HepG2 (cell line): ENCODE data around the gene PTH1R. TPM values are rescaled to one million over a fixed set of nuclear protein-coding genes. Genes with fewer than 3 reads are reported as not detected.

Experiments used
- ATAC-seq: fragments of 200-7000 bp; cut with Tn5 transposase; 3 replicates; pipeline ENCODE4 v1.9.1; 2020; ENCODE audit warnings: mild to moderate bottlenecking, moderate library complexity
- BruUV-seq: library from RNA; stranded (reverse); fragments of 400-500 nt; replicated peaks from 2 replicates; lab custom pipeline; 2021; lab: Mats Ljungman, UMichigan
- CTCF ChIA-PET: fragments of 300-600 bp; formaldehyde crosslinking; extraction: SDS; loops from one replicate; lab custom pipeline; 2021; ENCODE audit warnings: low total read pairs, inconsistent platforms, low intra/inter-chr PET ratio; lab: Yijun Ruan, JAX
- POLR2A ChIA-PET: fragments of 350-600 bp; sonication (Branson Sonifier 250); formaldehyde crosslinking; loops from one replicate; lab custom pipeline; 2020; ENCODE audit warnings: antibody characterized with exemption, inconsistent platforms; lab: Yijun Ruan, JAX
- DNase-seq: peaks from one replicate; pipeline ENCODE4 v3.0.0-alpha.2; 2015; ENCODE audit warnings: low spot score
- FAIRE-seq: peaks from 3 replicates; lab custom pipeline; 2011; peaks lifted over from hg19 to GRCh38; lab: Jason Lieb, UNC
- H2AFZ ChIP-seq: one replicate; pipeline ENCODE4 v1.6.1; 2011; ENCODE audit warnings: low read length, inconsistent platforms
- H3K27ac ChIP-seq: fragments of 300-600 bp; 3 replicates; pipeline ENCODE4 v1.8.0; 2011; ENCODE audit warnings: mixed run types, mild to moderate bottlenecking, mixed read lengths, low read length, inconsistent platforms; ENCODE audit not compliant: insufficient read depth; ENCODE audit errors: extremely low read length
- H3K27me3 ChIP-seq, 2 experiments: fragments of 200-600 bp in 1 of 2; 2 replicates in 1 of 2; 3 replicates in 1 of 2; pipeline versions ENCODE4 v1.6.0 to v1.8.0; 2011; ENCODE audit warnings: low read length in 2 of 2, mild to moderate bottlenecking in 2 of 2, moderate library complexity in 2 of 2, inconsistent platforms in 1 of 2; ENCODE audit not compliant: insufficient read depth in 2 of 2, control insufficient read depth in 1 of 2
- H3K36me3 ChIP-seq, 2 experiments: fragments of 200-600 bp in 1 of 2; replicated peaks in 1 of 2; 2 replicates in 1 of 2; 3 replicates in 1 of 2; pipeline versions ENCODE4 v1.5.1 to v1.8.0; 2011; ENCODE audit warnings: low read length in 2 of 2, inconsistent platforms in 1 of 2; ENCODE audit not compliant: insufficient read depth in 2 of 2, control insufficient read depth in 1 of 2
- H3K4me1 ChIP-seq: 2 replicates; pipeline ENCODE4 v1.5.1; 2012; ENCODE audit warnings: low read length, inconsistent platforms; ENCODE audit not compliant: insufficient read depth
- H3K4me2 ChIP-seq: 2 replicates; pipeline ENCODE4 v1.6.0; 2011; ENCODE audit warnings: low read depth, low read length, inconsistent platforms
- H3K4me3 ChIP-seq, 3 experiments: fragments of 200-600 bp in 1 of 3; sonication (generic), shearing (Covaris generic) in 1 of 3; replicated peaks in 1 of 3; 2 replicates each; pipeline ENCODE4 v1.5.1; 2011 to 2016; ENCODE audit warnings: low read length in 3 of 3, inconsistent platforms in 2 of 3, low read depth in 2 of 3, mild to moderate bottlenecking in 2 of 3, control low read depth in 1 of 3, mixed read lengths in 1 of 3; ENCODE audit not compliant: insufficient read depth in 1 of 3
- H3K79me2 ChIP-seq: one replicate; pipeline ENCODE4 v1.6.1; 2011; ENCODE audit warnings: low read length, inconsistent platforms; ENCODE audit not compliant: insufficient read depth
- H3K9ac ChIP-seq: 2 replicates; pipeline ENCODE4 v1.6.0; 2011; ENCODE audit warnings: mild to moderate bottlenecking, low read depth, low read length, inconsistent platforms; ENCODE audit not compliant: insufficient read depth
- H3K9me3 ChIP-seq: 2 replicates; pipeline ENCODE4 v1.5.1; 2012; ENCODE audit warnings: mild to moderate bottlenecking, low read length
- H4K20me1 ChIP-seq: 2 replicates; pipeline ENCODE4 v1.6.0; 2011; ENCODE audit warnings: inconsistent platforms, mild to moderate bottlenecking, low read length, moderate library complexity; ENCODE audit not compliant: insufficient read depth
- BCLAF1 ChIP-seq: fragments of 450-650 bp; IDR thresholded peaks from 2 replicates; pipeline ENCODE4 v1.6.1; 2017; ENCODE audit warnings: mild to moderate bottlenecking
- HCFC1 ChIP-seq: fragments of 150-350 bp; IDR thresholded peaks from 2 replicates; pipeline ENCODE4 v1.6.1; 2014; ENCODE audit warnings: low read depth, low read length
- HNF4A ChIP-seq: sonication (generic); formaldehyde crosslinking; IDR thresholded peaks from 2 replicates; pipeline ENCODE4 v1.4.0; 2020; ENCODE audit warnings: missing genetic modification reagents
- JDP2 ChIP-seq: sonication (generic); formaldehyde crosslinking; IDR thresholded peaks from 2 replicates; pipeline ENCODE4 v1.8.1; 2022; ENCODE audit warnings: missing genetic modification reagents, borderline replicate concordance
- RAD21 ChIP-seq: fragments of 450-650 bp; formaldehyde crosslinking; IDR thresholded peaks from 2 replicates; pipeline ENCODE4 v1.5.0; 2020; ENCODE audit warnings: mild to moderate bottlenecking
- STAG1 ChIP-seq: sonication (generic); formaldehyde crosslinking; IDR thresholded peaks from 2 replicates; pipeline ENCODE4 v1.4.0; 2020; ENCODE audit warnings: missing genetic modification reagents
- TAF15 ChIP-seq: fragments of 200-400 bp; formaldehyde crosslinking; IDR thresholded peaks from one replicate; pipeline ENCODE4 v1.6.1; 2018; ENCODE audit warnings: mild to moderate bottlenecking, low read depth, low read length; ENCODE audit not compliant: poor library complexity, severe bottlenecking
- TARDBP ChIP-seq: sonication (generic); formaldehyde crosslinking; IDR thresholded peaks from 2 replicates; pipeline ENCODE4 v1.8.0; 2022; ENCODE audit warnings: mild to moderate bottlenecking, missing genetic modification reagents
- TEAD3 ChIP-seq: optimal IDR thresholded peaks from 2 replicates; pipeline ENCODE3; 2016; ENCODE audit warnings: borderline replicate concordance
- THAP7 ChIP-seq: sonication (generic); formaldehyde crosslinking; IDR thresholded peaks from 2 replicates; pipeline ENCODE4 v1.8.1; 2023; ENCODE audit warnings: mild to moderate bottlenecking, missing genetic modification reagents
- XRCC5 ChIP-seq: fragments of 200-400 bp; formaldehyde crosslinking; optimal IDR thresholded peaks from 2 replicates; pipeline ENCODE3; 2017; ENCODE audit warnings: mild to moderate bottlenecking, low read length
- ZNF136 ChIP-seq: sonication (generic); formaldehyde crosslinking; IDR thresholded peaks from 2 replicates; pipeline ENCODE4 v1.8.1; 2022; ENCODE audit warnings: low read depth, mild to moderate bottlenecking, moderate library complexity, missing genetic modification reagents
- ZNF766 ChIP-seq: sonication (generic); formaldehyde crosslinking; IDR thresholded peaks from 2 replicates; pipeline ENCODE4 v1.5.0; 2020; ENCODE audit warnings: missing genetic modification reagents, borderline replicate concordance
- WGBS: methylation state at CpG from one replicate; pipeline ENCODE4 v1.1.6; 2017; ENCODE audit warnings: low lambda C conversion rate; 5-methylcytosine and 5-hydroxymethylcytosine counted together
- in situ Hi-C: cut with HindIII; loops from 2 replicates; pipeline ENCODE4 v1.10.0; 2017; ENCODE audit warnings: low pct_unique_long_range_greater_than_20kb; ENCODE audit not compliant: extremely low pct_ligation_motif_present
- intact Hi-C: fragments of 100-400 bp; cut with micrococcal nuclease; formaldehyde crosslinking; loops from one replicate; pipeline ENCODE4 v1.10.0; 2022; ENCODE audit not compliant: unreplicated experiment
- polyA plus RNA-seq, 8 experiments: library from polyadenylated mRNA; depleted of rRNA in 3 of 8; stranded (reverse) in 7 of 8; unstranded in 1 of 8; fragments of >200 nt; fragmentation: Illumina TruSeq in 4 of 8; extraction: Trizol in 4 of 8; gene quantifications; 2 replicates each; pipeline versions ENCODE4 v1.2.1 to v1.2.3, GENCODE V29; 2011 to 2016; ENCODE audit warnings: low read depth in 4 of 8, missing spikeins in 1 of 8, mixed read lengths in 1 of 8; ENCODE audit not compliant: insufficient read depth in 1 of 8
- total RNA-seq, 5 experiments: library from RNA; depleted of rRNA; stranded (reverse); fragments of >200 nt; fragmentation: Illumina TruSeq; extraction: Trizol; gene quantifications; 2 replicates each; pipeline ENCODE4 v1.2.3, GENCODE V29; 2016; ENCODE audit warnings: low read depth in 1 of 5
- TF ChIP-seq, protein P1 (sequence below): sonication (generic); formaldehyde crosslinking; IDR thresholded peaks from 2 replicates; pipeline ENCODE4 v1.4.0; 2020; ENCODE audit warnings: missing genetic modification reagents, borderline replicate concordance
- TF ChIP-seq, protein P2 (sequence below): fragments of 450-650 bp; IDR thresholded peaks from 2 replicates; pipeline ENCODE4 v1.6.1; 2016

PTH1R gene
- total and polyA plus RNA-seq, 2 of the 13 experiments (the other 11 are each of a cell fraction or from before 2014, with no cell fraction given), result not detected

GRCh38 chr3:46860017-46860809 lies 17.3 kb upstream of the PTH1R start:
- Histone ChIP-seq H3K9me3 (no peaks in the 10 kb centered on the region), H3K4me2 (no peak overlapping the region), H3K27ac (no peak overlapping the region), H3K27me3 (peaks cover 5 to 17% of the 10 kb centered on the region in 2 experiments; a peak in 3 of 5 replicates), H3K36me3 (no peaks in the 10 kb centered on the region), H2AFZ (no peak overlapping the region), H3K9ac (no peak overlapping the region), H3K4me1 (peaks cover 27% of the 10 kb centered on the region), H3K4me3 (no peak overlapping the region), H3K79me2 (no peaks in the 10 kb centered on the region), H4K20me1 (no peaks in the 10 kb centered on the region)
- no TSS peak for BruUV-seq
- CTCF ChIA-PET, result no interaction called here
- ATAC-seq, result peak; percentile 85
- POLR2A ChIA-PET, result no interaction called here
- DNase-seq, result peak; percentile 44
- WGBS, result 33% methylated on average over 8 of the region's 19 CpGs
- intact Hi-C loops, result loop anchor here (2.0 kb wide), 1 partner anchor 33 kb away; no protein-coding TSS in a partner anchor
- in situ Hi-C loops, result no loop called here
- no peak for FAIRE-seq
- TF ChIP-seq TEAD3 (CRISPR knock-in tag) (no peak), TAF15 (no peak), TARDBP (CRISPR knock-in tag) (no peak), ZNF766 (CRISPR knock-in tag) (no peak), JDP2 (CRISPR knock-in tag) (no peak), STAG1 (CRISPR knock-in tag) (peak; percentile 57), ZNF136 (CRISPR knock-in tag) (no peak), BCLAF1 (no peak), THAP7 (CRISPR knock-in tag) (no peak), XRCC5 (peak; percentile 64), HNF4A (CRISPR knock-in tag) (no peak), HCFC1 (no peak), RAD21 (CRISPR knock-in tag) (peak; percentile 42; the same call in 1 of the 2 replicates)
- TF ChIP-seq, protein P1, sequence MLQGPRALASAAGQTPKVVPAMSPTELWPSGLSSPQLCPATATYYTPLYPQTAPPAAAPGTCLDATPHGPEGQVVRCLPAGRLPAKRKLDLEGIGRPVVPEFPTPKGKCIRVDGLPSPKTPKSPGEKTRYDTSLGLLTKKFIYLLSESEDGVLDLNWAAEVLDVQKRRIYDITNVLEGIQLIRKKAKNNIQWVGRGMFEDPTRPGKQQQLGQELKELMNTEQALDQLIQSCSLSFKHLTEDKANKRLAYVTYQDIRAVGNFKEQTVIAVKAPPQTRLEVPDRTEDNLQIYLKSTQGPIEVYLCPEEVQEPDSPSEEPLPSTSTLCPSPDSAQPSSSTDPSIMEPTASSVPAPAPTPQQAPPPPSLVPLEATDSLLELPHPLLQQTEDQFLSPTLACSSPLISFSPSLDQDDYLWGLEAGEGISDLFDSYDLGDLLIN, result no peak
- TF ChIP-seq, protein P2, sequence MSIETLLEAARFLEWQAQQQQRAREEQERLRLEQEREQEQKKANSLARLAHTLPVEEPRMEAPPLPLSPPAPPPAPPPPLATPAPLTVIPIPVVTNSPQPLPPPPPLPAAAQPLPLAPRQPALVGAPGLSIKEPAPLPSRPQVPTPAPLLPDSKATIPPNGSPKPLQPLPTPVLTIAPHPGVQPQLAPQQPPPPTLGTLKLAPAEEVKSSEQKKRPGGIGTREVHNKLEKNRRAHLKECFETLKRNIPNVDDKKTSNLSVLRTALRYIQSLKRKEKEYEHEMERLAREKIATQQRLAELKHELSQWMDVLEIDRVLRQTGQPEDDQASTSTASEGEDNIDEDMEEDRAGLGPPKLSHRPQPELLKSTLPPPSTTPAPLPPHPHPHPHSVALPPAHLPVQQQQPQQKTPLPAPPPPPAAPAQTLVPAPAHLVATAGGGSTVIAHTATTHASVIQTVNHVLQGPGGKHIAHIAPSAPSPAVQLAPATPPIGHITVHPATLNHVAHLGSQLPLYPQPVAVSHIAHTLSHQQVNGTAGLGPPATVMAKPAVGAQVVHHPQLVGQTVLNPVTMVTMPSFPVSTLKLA, result no peak
